ENCODE data around the gene TIMM22.

TIMM22 gene

DNA sequence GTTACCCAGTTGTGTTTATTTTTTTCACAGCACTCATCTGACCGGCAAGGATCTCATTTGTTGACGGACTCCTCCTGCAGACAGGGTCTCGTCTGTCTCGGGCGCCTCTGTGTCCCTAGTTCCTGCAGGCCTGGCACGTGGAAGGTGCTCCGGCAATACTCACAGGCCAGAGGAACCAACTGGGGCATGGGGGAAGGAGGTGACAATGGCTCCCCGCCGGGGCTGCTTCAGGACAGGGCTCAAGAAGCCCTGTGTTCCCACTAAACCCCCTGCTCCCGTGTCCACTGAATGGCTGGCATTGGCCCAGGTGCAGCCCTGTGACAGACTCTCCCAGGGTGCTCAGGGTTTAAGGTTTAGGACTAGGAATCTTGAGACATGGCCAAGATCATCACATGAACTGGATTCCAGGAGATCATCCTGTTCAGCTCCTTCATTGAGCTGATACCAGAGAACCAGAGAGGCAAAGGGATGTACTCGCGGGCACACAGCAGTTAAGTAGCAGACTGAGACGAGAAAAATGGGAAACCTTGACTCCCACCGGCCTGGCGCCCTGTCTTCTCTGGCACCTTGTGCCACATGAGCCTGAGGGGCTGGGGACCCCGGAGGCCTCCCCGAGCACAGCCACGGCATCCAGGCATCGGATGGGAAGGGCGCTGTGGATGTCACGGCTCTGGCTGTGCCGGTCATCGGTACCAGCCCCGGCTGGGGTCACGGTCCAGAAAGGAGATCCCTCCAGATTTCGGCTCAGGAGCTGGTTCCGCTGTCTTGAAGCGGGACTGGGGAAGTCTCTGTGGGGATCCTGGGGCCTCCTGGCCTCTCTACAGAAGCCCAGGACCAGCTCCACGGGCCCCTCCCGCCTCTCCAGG is 29.0 kb downstream of the TIMM22 start:
- no peak for DNase-seq

DNA sequence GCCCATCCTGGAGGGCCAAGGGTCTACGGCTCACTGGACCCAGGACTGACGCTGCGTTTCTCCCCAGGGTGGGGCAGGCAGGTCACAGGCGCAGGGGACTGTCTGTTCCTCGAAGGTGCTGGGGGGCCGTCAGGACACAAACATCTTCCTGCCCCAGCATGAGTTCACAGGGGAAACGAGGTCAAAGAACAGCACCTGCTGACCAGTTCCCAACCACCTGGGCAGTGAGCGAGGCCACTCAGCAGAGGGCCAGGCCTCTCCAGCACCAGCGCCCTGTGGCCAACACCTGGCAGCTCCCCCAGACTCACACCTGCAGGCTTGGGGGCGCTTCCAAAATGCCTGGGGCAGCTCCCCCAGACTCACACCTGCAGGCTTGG is 29.7 kb downstream of the TIMM22 start:
- DNase-seq = no peak

DNA sequence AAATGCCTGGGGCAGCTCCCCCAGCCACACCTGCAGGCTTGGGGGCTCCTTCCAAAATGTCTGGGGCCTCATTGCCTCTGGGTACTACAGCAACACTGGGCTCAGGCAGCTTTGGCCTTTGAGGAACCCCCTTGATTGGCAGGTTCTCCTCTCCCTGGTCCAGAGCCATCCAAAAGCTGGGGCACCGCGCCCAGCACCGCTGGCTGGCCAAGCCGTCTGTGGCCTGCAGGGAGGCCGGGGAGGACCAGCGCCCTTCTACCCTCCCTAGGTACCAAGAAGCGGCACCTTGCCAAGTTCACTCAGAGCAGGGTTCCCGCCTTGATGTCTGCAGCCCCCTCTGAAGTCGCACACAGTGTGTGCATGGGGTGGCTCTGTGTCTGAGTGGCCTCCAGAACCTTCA is 30.1 kb downstream of the TIMM22 start:
- no peak for DNase-seq

- DNase-seq = no peak
These were observed 32.4 kb downstream of the TIMM22 start for GRCh38 chr17:1029196-1029921.

GRCh38 chr17:1029922-1030644 is 33.2 kb downstream of the TIMM22 start:
- no peak for DNase-seq

DNA sequence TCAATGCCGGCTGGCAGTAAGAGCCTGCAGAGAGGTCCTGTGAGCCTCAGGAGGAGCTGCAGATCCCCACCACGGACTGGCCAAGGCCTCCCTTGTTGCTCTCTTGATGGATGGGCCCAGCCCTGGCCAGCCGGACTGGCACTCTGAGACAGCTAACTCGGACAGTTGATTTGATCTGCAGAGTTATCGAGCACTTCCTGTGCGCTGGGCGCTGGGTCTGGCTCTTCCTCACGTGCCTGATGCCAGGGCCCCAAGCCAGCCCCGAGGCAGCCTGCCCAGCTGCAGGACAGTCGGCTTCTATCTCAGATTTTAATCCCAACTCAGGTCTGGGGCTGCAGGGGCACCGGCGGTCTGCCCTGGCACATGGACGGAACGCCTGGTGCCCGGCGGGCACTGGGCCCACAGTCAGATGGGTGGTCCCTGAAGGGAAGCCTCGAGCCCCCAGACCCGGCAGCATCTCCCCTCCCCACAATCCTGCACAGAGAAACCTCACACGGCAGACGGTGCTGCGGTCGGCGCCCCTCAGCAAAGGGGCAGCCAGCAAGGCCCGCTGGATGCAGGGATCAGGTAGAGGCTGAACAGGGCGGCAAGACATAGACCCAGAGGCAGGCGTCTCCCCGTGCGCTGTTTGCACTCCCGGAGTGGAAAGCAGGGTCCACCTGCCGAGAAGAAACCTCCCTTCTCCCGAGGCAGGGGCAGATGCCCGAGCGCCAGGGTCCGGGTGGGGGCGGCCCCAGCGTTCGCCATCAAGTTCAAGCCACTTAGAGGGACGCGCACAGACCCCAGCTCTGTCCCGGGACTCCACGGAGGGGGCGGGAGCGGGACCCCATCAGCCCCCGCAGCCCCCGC is 34.0 kb downstream of the TIMM22 start:
- no peak for DNase-seq

DNA sequence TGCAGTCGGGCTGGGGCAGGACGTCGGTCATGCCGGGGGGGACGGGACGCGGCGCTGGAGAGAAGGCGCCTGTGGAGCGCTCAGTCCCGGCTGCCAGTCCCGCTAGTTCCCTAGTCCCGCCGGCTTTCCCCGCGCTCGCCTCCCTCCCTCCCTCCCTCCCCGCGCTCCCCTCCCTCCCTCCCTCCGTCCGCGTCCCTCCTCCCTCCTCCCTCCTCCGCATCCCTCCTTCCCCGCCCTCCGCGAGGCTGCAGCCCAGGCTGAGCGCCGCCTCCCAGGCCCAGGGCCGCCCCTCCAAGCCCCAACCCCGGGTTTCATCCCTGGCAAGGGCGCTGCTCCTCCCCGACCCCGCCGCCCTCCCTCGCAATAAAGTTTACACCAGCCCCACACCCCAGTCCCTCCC is 34.8 kb downstream of the TIMM22 start:
- no peak for DNase-seq

DNA sequence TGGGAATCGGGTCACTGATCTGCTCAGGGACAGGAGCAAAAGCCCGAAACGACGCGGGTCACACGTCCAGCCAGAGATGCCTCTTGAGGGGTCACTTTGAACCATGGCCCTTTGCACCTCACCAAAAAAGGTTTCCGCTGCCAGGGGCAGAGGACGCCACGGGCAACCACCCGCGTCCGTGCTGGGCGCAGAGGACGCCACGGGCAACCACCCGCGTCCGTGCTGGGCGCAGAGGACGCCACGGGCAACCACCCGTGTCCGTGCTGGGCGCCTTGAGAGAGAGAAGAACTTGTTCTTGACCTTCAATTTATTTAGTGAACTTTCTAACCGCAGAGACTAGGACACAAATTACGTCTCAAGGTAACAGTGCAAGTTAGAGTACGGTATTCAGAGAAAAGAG is 35.5 kb downstream of the TIMM22 start:
- no peak for DNase-seq

DNA sequence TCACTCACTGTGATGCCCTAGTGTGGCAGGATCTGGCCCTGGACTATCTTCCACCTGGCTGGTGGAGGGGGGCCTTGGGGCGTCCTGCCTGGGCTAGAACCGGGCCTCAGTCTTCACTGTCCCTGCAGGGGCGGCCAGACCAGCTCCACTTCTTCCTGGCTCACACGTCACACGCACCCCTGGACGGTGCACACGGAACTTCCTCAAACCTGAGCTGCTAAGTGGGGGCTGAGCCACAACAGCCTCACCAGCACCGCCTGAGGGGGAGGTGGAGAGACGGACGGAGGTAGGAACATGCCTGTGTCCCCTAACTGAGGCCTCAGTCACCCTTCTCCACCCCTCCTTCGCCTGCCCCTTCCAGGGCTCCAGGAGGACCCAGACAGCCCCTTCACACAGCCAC is 36.6 kb downstream of the TIMM22 start:
- DNase-seq = no peak

DNA sequence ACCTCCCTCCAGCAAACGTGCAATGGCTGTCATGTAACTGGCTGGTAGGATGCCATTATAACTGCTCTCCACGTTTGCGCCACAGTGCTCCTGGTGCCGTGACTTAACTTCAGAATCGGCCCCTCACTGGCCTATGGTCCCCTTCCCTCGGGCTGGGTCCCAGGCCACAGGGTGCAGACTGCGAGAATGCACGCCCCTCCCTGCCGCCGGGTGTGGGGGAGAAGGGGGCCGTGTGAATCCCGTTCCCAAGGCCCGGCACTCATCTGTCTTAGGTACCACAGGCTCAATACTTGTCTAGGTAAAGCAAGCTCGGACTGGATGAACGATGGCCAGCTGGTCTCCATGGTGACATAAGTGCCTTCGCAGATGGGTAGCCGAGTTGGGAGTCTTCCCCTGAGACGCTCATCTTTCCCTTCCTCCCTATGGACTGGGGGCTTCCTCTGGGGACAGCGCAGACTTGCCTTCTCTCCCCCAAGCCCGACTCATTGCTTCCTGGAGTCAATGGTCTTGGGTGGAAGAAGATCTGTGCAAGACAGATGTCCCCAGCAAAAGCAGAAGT is 37.8 kb downstream of the TIMM22 start:
- DNase-seq = no peak

DNA sequence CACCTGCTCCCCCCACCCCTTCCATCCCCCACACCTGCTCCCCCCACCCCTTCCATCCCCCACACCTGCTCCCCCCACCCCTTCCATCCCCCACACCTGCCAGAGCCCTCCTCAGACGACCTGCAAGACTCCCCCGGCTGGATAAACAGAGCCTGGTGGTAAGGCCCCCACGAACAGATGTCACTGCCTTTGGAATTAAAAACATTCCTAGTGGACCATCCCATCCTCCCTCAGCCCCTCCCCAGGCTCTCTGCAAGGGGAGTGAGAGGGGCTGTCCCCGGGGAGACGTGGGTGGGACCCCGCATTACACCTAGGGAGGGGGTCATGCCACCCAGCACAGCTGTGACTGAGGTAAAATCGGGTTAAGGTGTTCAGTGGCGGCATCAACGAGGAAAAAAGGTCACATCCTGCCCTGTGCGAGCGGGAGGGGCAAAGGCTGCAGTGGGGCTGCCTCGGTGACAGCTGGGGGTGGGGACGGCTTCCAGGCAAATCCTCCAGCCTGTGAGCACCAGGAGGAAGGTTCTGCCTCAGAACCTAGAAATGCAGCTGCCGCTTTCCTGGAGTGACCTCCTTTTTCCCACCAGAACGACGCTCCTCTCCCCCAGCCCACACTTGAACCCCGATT is 38.7 kb downstream of the TIMM22 start:
- no peak for DNase-seq

GRCh38 chr17:1036171-1036844 is 39.4 kb downstream of the TIMM22 start:
- DNase-seq = no peak

DNA sequence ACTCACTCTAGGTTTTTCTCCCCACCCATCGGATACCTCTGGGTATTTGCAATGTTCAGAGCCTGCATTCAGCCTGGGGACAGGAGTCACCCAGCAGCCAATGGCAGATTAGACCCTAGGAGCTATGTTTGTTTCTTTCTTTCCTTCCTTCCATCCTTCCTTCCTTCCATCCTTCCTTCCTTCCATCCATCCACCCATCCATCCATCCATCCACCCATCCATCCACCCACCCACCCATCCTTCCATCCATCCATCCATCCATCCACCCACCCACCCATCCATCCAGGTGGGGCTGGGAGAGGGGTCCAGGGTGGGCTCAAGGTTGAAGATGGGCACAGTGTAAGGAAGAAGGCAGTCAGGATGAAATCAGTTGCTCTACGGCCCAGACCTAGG is 39.9 kb downstream of the TIMM22 start:
- no peak for DNase-seq

DNA sequence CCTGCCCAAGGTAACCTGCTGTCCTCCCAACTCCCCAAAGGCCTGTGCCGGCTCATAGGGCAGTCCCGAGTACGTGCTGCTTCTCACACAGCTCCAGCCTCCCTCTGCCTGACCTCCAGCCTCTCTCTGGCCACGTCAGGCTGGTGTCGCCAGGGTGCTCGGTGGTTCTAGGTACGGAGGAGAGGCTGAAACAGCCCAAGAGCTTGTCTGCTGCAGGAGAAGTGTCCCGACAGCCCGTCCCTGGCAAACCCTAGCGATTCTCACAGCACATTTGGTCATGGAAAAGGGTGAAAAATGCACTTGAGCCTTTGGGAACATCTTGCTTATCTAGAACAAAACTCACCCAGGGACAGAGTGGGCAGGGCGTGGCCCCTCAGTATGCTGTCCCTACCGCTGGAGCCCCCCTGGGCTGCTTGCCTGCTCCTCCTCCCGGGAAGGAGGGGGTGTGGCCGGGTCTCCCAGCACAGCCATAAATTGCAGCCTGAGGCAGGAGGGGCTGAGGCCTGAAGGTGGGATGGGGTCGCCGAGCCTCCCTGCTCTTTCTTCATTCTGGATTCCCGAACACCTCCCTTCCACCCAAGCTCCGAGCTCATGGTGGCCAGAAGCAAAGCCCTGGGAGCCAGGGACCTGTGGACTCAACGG is 40.4 kb downstream of the TIMM22 start:
- no peak for DNase-seq

DNA sequence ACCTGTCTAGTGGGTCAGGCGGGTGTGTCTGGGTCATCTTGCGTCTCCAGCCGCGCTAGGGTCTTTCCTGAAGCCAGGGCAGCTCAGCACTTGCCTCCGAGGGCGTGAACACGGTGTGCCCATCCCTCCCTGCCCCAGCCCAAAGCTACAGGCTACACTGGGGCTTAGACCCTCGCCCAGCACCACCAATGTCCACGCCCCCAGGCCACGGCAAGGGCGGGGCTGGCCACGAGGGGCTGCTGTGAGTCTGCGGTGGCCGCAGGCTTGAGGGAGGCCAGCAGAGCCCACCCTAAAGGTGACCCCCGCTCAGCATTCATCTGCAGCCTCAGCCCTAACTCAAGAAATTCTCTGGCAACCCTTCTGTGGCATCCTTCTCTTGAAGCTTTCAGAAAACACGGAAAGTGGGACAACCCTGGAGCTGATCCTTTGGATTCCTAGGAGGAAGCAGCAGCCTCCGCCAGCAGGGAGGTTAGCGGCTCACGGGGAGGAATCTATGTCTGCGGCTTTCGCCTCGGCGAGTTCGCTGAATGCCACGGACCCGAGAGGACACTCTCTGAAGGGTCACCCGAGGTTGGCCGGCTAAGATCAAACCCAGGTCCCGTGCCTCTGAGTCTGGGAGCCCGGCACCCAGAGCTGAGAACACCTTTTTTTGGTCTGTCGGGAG is 41.7 kb downstream of the TIMM22 start:
- no peak for DNase-seq

GRCh38 chr17:1039123-1039507 is 42.2 kb downstream of the TIMM22 start:
- DNase-seq = no peak

GRCh38 chr17:1039511-1040215 is 42.7 kb downstream of the TIMM22 start:
- no peak for DNase-seq

DNA sequence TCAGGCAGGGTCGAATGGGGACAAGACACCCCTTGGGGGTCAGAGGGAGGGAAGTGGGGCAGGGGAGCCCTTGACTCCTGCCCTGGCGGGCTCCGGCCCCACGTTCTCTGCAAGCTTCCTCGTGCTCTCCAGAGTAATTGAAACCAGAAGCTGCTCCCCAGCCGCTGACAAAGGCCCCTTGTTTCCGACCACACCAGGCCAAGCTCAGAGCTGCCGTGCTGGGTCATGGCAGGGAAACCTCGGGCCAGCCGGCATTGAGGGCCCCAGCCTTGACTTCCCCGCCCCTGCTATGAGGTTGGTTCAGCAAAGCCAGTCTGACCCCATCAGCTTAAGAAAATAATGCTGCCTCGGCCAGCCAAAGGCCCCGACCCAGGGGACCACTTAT is 43.3 kb downstream of the TIMM22 start:
- DNase-seq = no peak

DNA sequence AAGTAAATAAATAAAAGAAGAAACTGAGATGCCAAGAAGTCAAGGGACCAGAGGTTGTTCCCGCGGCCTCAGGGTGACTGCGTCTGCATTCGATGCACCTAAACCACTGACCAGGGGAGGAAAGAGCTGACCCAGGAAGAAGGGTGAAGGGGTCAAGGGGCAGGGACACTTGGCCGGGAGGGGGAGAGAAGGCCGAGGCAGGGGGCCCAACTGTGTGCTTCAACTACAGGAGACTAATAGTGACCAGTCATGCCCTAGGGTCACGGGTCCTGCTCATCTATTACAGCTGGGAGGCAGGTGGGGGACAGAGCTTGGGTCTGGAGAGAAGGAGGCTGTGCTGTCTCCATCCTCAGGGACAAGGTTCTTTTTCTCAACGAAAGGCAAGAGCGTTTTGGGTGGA is 44.8 kb downstream of the TIMM22 start:
- DNase-seq = no peak

DNA sequence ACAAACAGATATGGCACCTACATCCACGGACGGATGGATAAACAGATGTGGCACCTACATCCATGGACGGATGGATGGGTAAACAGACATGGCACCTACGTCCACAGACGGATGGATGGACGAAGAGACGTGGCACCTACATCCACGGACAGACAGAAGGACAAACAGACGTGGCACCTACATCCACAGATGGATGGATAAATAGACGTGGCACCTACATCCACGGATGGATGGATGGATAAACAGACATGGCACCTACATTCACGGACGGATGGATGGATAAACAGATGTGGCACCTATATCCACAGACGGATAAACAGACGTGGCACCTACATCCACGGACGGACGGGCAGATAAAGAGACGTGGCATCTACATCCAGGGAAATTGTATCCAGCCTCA is 45.6 kb downstream of the TIMM22 start:
- no peak for DNase-seq

Measured in NCI-H446 (cell line).